Fibroblast of pulmonary artery (primary cell): Measurements from ENCODE around the gene DNAAF5.

Experiments used
- DNase-seq: peaks from one replicate; pipeline ENCODE4 v3.0.0-alpha.2; 2010; ENCODE audit warnings: low read depth
- H3K4me3 ChIP-seq: replicated peaks from 2 replicates; pipeline ENCODE4 v1.5.1; 2011; ENCODE audit warnings: low read depth, mild to moderate bottlenecking, control low read depth, low read length, moderate library complexity
- CTCF ChIP-seq: IDR thresholded peaks from 2 replicates; pipeline ENCODE4 v1.5.1; 2011; ENCODE audit warnings: mild to moderate bottlenecking, control low read depth, low read length, inconsistent platforms; ENCODE audit errors: missing control alignments

Gene DNAAF5

DNA sequence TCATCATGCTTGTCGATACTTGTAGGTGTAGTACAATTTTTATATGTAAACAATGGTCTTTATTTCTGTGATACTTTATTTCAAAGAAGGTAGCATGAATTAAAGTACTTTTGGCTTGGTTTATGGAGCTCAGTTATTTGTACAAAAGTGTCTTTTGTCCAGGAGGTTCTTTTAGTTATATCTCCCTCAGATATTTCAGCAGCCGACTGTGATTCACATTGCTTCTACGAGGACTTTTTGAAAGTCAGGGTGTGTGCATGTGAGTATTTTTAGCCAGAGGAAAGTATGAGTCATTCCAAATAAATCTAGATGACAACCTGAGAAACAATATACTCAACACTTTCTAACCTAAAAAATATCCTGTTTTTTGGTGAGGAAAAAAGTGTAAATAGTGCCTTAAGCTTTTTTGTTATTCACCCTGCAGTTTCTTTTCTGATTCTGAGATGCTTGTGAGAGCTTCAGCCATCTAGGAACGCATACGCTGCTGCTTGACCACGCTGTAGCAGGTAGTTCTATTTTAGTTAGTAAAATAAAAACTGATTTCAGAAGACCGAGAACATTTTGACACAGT is 105.2 kb downstream of the DNAAF5 start:
- peak; percentile 92 for DNase-seq
- TF ChIP-seq CTCF: no peak
- peak overlapping the region; percentile 27 for H3K4me3 ChIP-seq

DNA sequence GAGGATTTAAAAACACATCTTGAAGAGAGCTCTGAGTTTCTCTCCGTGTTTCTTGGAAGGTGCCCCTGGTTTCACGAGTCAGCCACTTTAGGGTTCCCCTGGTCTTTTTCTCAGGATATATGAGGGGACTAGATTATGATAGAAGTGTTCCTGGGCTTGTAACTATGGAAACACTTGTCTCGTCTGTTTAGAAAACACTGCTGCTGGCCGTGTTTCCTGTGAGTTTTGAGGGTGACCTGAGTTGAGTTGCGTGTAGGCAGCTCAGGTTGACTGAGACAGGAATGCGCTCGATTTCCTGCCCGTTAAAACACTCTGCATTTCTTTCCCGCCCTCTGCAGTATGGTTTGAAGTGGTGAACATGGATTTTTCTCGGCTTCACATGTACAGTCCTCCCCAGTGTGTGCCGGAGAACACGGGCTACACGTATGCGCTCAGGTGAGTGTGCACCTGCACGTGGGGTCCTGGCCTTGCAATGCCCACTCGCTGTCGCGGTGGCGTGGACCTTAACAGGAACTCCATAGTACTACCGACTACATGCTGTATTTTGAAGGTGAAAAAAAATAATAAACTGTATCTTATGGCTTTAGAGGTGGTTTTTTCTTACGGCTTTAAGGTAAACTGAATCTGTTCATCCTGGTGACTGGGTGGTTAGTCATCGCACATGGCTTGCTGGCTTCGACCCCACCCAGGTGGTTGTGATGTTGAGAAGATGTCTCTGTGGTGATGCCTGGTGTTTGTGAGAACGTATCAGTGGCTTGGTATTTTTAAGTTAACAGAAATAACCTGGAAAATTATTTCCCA is 105.9 kb downstream of the DNAAF5 start, which contains the start of gene SUN1:
SUN1 (plus strand) TSS at position 310 of the 801 bp plus-strand sequence; CDS start at position 359, 49 bp downstream.
- peak; percentile 84 for DNase-seq
- peak within 1 kb of the TSS; percentile 27 for H3K4me3 ChIP-seq
- no peak for TF ChIP-seq CTCF

- DNase-seq: no peak
- H3K4me3 ChIP-seq: no peak overlapping the region
- no peak for TF ChIP-seq CTCF
Measured at GRCh38 chr7:832968-833424, 106.5 kb downstream of the DNAAF5 start.

- no peak overlapping the region for H3K4me3 ChIP-seq
- DNase-seq: no peak
- no peak for TF ChIP-seq CTCF
Measured at GRCh38 chr7:833601-834258, 107.2 kb downstream of the DNAAF5 start.

DNA sequence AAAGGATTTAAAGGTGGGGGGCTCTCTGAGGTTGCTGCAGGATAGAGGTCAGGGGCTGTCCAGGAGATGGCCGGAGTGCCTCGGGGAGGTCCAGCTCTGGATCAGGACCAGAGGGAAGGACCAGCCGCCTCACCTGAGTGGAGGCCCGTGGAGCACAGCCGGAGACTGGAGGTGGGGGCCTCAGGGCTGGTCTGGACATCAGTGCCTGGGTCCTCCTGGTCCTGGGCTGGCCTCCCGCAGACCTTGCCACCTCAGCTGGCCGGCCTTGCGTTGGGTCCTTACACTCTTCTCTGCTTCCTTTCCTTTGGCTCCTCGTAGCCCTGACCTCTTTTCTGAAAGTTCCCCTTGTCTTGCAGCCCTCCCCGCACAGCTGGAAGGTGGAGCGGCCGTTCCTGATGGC is 107.8 kb downstream of the DNAAF5 start:
- TF ChIP-seq CTCF: no peak
- no peak overlapping the region for H3K4me3 ChIP-seq
- DNase-seq: no peak

GRCh38 chr7:835021-835420 is 108.5 kb downstream of the DNAAF5 start:
- no peak for TF ChIP-seq CTCF
- no peak for DNase-seq
- H3K4me3 ChIP-seq: no peak overlapping the region
